Epithelial cell of prostate (primary cell): Measurements from ENCODE around the gene WLS.
"Not testable (repeated sequence)": the region's sequence is repeated elsewhere in the genome, so short reads cannot be mapped to it uniquely, and the experiment has no call there.

Source experiments
- DNase-seq: peaks from one replicate; pipeline ENCODE4 v3.0.0-alpha.2; 2011; ENCODE audit warnings: low read depth, low spot score
- H3K27ac ChIP-seq: fragments of 450-650 bp; 2 replicates; pipeline ENCODE4 v1.5.1; 2017; ENCODE audit warnings: mild to moderate bottlenecking

Gene WLS

DNA sequence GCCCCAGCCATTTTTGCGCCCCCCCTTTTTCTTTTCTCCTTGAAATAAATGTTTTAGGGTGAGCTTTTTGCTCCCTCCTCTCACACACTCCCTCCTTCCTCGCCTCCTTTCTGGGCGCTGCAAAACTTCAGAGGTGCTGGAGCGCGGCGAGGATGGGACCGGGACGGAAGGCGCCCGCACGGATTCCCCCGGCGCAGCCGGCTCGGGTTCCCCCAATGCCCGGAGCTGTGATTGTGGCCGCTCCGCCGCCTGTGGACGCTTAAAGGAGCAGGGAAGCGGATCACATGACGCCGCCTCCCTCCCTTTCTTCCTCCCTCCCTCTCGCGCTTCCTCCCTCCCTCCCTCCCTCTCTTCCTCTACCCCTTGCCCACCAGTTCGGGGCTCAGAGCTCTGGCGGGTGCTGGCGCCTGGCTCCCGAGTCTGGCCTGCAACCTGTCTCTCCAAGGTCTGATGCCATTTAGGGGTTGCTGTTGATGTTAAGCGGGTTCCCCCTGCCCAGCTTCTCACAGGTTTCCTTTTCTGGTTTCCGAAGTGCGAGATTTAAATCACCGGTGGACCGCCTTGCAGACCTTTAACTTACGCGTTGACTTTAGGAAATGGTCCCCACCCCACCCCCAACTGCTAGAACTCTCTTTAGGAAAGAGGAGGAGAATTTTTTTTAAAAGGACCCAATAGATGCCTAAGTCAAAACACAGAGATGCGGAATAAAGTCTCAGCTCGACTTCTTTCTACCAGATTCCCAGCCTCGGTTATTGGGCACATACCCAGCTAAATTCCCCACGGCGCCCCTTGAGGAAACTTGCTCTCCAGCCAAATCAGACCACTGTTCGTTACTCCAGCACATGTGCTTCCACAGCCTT, at the start of gene WLS:
Gene WLS, minus strand, starts transcription at position 235 of the 860 bp plus-strand sequence. Its CDS starts 224 bp downstream, at position 11.
- H3K27ac ChIP-seq = peak within 1 kb of the TSS; percentile 43
- DNase-seq = no peak

DNA sequence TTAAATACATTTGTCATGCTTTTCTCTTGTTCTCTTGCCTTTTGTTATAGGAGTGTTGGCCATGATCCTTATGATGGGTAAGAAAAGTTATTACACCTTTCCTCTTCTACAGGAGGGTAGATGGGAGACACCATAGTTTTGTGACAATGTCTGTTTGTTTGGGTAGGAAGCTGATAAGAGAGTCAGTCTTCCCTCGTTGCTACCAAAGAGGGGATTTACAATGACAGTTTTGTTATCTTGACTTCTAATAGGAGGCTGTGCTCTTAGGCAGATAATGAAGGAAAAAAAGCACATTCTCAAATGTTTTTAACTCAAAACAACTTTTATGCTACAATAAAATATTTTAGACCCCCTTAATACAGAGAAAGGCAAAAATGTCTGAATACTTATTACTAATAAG, 48.0 kb upstream of the WLS start:
- no peak overlapping the region for H3K27ac ChIP-seq
- DNase-seq = no peak

DNA sequence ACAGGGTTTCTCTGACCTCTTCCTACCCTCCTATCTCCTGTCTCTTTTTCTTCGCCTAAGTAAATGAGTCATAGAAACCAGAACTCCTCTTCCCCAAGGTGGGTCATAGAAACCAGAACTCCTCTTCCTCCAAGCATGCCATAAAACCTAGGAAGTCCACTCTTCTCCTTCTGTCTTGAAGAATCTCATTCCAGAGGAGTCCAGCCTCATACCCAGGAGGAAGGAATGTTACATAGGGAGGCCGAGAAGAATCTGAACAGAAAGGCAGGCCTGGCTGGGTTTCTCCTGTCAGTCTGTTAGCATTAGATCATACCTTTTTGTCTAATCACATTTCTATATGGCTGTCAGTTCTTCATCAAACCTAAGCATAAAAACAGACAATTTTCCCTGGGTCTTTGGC, 47.5 kb upstream of the WLS start:
- no peak for DNase-seq

DNA sequence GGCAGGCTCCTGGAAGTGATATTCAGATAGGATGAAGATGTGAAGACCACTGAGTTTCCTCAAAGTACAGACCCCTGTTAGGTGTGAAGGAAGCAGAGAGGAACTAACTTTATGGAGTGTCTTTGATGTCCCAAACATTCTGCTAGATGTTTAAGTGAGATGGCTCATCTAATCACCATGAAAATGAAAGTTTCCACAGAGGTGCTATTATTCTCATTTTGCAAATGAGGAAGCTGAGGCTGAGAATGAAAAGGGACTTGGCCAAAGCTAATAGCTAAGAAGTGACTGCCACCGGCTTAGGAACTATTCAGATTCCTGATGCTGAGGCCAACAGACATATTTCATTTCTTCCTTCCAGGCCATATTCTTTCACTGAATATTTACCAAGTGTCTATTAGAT, 45.9 kb upstream of the WLS start:
- no peak overlapping the region for H3K27ac ChIP-seq
- DNase-seq = no peak

More for the DNA sequence above, 47.5 kb upstream of the WLS start:
- H3K27ac ChIP-seq = no peak overlapping the region

DNA sequence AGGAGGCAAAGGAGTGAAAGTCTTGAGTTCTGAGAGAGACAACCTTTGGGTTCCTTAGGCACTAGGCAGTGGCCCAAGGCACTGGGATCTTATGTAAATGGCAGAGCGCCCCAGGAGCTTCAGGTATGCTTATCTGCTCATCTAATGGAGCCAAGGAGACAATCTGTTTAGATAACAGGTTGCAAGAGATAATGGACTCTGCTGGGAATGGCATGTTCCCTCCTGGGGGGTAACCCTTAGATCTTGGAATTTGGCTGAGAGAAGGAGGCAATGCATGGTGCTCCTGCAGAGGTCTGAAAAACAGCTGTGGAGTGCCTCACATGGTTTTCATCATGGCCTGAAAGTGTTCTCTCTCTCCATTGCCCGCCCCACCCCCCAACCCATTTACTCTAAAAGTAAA, 44.1 kb upstream of the WLS start:
- DNase-seq = no peak
- H3K27ac ChIP-seq = no peak overlapping the region

DNA sequence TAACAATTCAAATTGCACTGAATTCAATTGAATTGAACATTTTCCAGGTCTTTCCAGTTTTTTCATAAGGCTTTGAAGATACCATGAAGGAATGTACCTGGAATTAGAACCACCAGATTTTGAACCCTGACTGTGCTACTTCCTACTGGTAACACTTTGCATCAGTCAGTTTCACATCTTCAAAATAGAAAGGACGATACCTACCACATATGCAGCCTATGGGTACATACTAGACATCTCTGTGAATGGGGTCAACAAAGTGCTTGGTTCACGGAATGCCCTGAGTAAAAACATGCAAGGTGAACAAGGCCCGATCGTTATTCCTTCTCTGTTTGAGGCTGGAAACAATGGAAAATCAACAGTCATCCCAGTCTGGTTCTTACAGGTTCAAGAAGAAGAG, 41.2 kb upstream of the WLS start:
- DNase-seq = no peak
- no peak overlapping the region for H3K27ac ChIP-seq

DNA sequence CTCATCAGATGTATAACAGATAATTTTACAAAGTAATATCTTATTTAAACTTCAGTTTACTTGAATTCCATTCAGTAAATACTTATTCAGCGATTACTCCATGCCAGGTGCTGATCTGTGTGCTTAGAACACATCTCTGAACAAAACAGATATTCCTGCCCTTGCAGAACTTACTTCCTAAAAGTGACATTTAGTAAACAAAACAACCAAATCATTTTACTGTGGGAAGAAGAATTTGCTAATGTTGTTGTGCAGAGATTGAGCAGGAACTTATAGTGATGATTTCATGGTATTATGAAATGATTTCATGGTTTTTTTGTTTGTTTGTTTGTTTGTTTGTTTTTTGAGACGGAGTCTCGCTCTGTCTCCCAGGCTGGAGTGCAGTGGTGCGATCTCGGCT, 39.3 kb upstream of the WLS start:
- DNase-seq = no peak
- no peak overlapping the region for H3K27ac ChIP-seq

DNA sequence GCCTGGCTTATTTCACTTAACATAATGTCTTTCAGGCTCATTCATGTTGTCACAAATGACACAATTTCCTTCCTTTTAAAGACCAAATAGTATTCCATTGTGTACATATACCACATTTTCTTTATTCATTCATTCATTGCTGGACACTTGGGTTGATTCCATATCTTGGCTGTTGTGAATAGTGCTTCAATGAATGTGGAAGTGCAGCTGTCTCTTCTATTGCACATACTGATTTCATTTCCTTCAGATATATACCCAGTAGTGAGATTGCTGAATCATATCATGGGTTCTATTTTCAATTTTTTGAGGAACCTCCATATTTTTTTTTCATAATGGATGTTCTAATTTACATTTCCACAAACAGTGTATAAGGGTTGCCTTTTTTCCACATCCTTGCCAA, 38.6 kb upstream of the WLS start:
- no peak for DNase-seq
- no peak overlapping the region for H3K27ac ChIP-seq

DNA sequence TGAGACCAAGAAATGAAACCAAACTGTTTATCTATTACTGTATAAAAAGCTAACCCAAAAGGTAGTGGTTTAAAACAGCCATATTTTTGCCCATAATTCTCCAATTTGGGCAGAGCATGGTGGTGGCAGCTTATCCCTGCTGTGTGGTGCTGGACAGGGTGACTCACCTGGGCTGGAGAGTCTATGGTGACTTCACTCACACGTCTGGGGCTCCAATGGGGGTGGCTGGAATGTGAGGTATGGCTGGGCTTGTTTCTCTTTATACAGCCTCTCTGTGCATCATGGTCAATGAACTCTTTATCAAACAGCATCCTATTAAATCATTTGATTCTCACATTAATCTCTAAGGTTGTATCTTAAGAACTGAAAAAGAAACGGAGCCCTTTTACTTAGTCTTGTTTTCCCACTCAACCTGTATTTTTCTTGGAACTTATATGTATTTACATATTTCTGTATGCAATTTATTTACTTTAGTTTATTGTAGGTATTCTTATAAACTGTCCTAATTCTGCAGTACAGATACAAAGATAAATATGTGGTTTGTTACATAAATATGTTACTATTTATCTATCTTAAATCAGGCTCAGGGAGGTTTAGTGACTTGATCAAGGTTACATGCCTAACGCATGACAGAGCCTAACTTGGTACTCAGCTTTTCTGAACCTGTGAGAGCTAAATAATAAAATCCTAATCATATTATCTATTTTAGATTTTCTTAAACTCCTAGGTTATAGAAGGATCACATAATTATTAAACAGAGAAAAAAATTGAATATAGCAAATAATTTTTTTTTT, 37.5 kb upstream of the WLS start:
- peak; percentile 27 for DNase-seq
- no peak overlapping the region for H3K27ac ChIP-seq

DNA sequence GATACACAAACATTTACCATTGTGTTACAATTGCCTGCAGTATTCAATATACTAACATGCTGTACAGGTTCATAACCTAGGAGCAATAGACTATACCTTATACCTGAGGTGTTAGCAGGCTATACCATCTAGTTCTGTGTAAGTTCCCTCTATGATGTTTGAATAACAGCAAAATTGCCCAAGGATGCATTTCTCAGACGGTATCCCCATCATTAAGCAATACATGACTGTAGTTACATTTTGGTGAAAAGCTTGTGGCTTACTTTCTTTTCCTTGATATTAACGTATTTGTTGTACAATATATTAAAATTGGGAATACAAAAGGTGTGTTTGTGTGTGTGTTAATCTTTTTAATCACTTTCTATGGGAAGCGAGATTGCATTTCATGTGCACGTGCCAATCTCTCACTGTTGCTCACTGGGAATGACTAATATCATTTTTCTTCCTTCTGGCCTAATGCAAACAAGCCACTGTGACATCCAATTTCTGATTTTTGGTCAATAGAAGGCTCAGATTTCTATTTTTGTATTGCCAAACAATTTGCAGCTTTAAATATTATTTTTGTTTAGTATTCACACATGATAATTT, 36.7 kb upstream of the WLS start:
- no peak overlapping the region for H3K27ac ChIP-seq
- no peak for DNase-seq

DNA sequence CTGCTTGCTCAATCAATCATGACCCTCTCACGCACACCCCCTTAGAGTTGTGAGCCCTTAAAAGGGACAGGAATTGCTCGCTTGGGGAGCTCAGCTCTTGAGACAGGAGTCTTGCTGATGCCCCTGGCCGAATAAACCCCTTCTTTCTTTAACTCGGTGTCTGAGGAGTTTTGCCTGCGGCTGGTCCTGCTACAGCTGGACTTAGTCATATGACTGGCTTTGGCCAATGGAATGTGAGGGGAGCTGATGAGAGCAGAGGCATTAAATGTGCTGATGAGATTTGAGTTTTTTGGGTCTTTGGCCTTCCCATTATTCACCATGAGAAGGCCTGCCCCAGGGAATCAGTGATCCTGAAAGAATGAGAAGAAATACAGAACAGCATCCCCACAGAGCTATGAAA, 24.5 kb upstream of the WLS start:
- not testable (repeated sequence) for H3K27ac ChIP-seq, DNase-seq

DNA sequence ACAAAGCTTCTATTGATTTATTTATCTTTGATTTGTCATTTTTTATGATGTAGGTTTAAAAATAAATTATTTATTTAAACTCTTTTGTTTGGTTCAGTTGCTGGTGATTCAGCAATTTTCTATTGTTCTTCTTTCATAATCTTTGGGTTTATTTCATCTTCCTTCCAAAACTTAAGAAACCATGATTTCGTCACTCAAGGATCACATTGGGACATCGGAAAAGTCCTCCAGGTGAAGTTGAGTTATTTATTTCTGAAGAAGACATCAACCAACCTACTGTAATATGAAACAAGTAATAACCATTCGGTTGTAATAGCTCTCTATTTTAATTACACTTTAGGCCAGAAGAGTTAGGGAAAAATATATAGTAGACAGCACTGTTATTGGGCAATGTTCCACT, 23.0 kb upstream of the WLS start:
- no peak overlapping the region for H3K27ac ChIP-seq
- DNase-seq = no peak

DNA sequence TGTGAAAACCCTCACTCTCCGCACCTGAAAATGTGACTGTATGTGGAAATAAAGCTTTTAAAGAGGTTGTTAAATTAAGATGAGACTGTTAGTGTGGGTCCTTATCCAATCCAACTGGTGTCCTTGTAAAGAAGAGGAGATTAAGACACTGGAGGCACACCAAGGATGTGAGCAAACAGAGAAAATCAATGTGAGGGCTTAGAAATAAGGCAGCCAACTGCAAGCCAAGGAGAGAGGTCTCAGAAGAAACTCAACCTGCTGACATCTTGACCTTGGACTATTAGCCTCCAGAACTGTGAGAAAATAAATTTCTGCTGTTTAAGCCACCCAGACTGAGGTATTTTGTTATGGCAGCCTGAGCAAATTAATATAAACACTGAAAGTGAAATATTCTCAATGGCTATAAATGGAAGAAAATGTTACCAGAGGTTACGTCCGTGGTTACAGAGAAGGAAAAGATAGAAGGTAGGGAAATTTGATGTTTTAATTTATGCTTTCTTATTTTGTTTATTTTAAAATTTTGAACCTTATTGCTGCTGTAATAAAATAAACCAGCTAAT, 22.4 kb upstream of the WLS start:
- no peak for DNase-seq
- no peak overlapping the region for H3K27ac ChIP-seq

DNA sequence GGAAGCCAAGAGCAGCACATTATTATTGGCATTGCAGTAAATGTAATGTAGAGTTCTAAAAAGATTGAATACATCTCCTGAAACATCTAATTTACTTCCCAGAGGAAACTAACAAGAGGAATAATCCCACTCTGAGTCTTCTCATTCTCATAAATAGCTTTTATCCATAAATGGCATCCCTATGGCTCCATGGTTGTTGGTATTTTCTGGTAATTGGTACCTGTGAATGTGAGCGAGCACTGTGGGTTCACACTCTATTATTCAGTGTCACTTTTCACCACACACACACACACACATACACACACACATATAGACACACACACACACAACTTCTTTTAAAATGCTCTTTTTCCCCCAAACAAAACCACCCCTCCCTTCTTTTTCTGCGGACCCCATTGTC, 4.7 kb upstream of the WLS start:
- DNase-seq = no peak
- no peak overlapping the region for H3K27ac ChIP-seq

DNA sequence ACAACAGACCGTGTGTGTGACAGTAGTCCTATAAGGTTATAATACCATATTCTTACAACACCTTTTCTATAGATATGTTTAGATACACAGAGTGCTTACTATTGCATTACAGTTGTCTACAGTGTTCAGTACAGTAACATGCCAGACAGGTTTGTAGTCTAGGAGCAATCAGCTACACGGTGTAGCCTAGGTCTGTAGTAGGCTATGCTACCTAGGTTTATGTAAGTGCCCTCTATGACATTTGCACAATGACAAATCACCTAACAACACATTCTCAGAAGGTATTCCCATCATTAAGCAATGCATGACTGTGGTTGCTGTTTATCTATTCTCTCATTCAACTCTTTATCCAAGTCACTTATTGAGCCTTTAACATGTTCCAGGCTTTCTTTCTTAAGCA, 1.8 kb upstream of the WLS start:
- no peak for DNase-seq
- no peak overlapping the region for H3K27ac ChIP-seq

DNA sequence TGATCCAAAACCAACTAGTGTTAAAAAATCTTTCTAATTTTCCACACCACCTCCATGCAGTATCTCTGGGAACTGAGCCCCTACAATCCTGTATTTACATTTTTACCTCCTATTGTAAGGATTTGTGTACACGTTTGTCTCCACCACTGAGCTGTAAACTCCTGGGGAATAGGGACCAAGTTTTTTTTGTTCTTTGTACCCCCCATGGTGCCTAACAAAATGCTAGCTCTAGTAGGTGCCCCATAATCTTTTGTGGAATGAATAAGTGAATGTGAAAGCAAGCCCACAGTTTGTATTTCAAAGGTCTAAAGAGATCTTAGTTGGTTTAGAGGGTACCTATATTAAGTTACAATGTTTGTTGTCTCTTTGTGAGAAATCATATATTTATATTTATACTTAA, 879 bp upstream of the WLS start:
- no peak for DNase-seq
- H3K27ac ChIP-seq = peak overlapping the region; percentile 43

DNA sequence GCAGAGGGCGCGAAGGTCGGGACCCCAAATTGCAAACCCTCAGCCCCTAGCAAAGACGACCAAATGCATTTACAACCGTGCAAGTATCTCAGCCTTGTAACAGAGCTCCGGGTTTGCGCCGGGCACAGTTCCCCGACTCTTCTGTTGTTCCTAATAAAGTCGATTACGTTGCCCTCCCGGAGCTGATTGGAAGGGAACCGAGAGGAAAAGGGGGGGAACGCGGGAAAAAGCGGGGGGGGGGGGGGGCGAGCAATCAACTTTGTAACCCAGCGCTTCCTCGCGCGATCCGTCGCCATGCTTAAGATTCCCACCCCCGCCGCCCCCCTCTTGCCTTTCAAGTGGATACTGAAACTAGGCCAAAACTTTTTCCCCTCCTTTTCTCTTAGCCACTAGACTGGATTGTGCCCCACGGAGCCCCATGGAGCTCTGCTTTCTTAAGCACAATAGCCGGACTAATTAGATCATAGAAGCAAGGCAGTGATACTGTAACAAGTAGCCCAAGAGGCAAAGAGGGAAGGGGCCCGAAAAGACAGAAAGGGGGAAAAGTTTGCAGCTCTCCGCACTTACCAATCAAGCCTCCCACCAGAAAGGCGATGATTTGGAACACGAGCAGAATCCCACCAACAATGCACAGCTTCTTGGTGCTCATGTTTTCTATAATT, 565 bp downstream of the WLS start:
- DNase-seq = no peak
- peak overlapping the region; percentile 43 for H3K27ac ChIP-seq

DNA sequence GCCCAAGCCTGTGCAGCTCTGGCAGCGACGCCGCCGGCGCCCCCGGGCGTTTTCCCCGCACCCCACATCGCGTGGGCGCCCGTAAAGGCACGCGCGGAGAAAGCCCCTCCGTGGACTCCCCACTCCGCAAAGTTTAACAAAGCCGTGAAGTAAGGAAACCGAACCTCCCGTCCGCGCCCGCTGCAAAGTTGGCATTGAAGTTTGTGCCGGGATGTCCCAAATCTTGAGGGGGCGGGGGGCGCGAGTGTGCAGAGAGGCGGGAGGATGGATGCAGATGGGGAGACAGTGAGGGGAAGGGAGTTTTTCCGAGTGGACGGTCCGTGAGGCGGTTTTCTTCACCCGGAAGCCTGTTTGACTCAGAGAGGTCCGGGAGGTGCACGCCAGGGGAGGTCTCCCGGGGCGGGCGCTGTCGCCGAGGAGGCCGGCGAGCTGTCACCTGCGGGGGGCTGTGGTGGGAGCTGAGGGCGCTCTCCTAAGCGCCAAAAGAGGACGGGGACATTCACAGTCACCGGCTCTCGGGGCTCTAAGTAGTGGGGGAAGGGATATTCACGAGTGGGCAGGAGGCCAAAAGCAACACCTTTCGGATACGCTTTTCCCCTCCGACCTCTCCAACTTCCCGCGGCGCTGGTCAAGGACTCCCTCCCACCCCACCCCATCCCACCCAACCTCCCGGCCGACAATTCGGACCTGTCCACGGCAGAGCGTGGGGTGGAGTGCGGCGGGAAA, 1.3 kb downstream of the WLS start:
- H3K27ac ChIP-seq = peak overlapping the region; percentile 43
- no peak for DNase-seq

DNA sequence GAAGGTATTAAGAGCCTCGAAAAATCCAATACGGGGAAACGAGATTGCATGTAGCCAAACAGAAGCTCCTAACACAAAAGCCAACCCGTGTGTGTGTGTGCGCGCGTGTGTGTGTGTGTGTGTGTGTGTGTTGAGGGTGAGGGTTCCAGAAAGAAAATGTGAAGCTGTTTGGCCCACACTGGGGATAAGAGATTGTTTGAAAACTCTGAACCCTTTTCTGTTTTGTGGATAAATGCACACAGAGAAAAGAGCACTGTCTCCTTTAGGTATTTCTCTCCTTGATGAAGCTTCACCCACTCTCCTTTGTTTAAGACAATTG, 1.9 kb downstream of the WLS start:
- DNase-seq = no peak
- peak overlapping the region; percentile 43 for H3K27ac ChIP-seq
